ENCODE data around the gene PFKFB2.

DNA sequence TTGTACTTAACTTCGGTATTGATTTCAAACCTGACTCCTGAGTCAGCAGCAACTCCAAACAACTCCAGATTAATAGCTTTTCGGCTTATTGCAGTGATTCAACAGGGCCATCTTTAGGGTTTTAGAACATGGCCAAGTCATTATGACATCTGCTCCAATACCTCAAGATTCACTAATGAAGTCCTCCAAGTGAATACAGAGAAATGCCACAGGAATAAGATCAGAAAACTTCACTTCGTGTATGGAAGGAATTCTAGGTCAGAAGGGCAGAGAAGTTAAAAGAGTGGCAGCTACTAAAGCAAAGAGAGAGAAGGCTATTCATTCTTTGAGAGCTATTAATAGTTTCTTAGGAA is 12.9 kb upstream of the PFKFB2 start:
- TF ChIP-seq, protein P1, sequence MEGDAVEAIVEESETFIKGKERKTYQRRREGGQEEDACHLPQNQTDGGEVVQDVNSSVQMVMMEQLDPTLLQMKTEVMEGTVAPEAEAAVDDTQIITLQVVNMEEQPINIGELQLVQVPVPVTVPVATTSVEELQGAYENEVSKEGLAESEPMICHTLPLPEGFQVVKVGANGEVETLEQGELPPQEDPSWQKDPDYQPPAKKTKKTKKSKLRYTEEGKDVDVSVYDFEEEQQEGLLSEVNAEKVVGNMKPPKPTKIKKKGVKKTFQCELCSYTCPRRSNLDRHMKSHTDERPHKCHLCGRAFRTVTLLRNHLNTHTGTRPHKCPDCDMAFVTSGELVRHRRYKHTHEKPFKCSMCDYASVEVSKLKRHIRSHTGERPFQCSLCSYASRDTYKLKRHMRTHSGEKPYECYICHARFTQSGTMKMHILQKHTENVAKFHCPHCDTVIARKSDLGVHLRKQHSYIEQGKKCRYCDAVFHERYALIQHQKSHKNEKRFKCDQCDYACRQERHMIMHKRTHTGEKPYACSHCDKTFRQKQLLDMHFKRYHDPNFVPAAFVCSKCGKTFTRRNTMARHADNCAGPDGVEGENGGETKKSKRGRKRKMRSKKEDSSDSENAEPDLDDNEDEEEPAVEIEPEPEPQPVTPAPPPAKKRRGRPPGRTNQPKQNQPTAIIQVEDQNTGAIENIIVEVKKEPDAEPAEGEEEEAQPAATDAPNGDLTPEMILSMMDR (IDR thresholded peaks at IDR 0.05; ENCODE audit: insufficient read depth, low read length), result no peak
- TF ChIP-seq, protein P2, sequence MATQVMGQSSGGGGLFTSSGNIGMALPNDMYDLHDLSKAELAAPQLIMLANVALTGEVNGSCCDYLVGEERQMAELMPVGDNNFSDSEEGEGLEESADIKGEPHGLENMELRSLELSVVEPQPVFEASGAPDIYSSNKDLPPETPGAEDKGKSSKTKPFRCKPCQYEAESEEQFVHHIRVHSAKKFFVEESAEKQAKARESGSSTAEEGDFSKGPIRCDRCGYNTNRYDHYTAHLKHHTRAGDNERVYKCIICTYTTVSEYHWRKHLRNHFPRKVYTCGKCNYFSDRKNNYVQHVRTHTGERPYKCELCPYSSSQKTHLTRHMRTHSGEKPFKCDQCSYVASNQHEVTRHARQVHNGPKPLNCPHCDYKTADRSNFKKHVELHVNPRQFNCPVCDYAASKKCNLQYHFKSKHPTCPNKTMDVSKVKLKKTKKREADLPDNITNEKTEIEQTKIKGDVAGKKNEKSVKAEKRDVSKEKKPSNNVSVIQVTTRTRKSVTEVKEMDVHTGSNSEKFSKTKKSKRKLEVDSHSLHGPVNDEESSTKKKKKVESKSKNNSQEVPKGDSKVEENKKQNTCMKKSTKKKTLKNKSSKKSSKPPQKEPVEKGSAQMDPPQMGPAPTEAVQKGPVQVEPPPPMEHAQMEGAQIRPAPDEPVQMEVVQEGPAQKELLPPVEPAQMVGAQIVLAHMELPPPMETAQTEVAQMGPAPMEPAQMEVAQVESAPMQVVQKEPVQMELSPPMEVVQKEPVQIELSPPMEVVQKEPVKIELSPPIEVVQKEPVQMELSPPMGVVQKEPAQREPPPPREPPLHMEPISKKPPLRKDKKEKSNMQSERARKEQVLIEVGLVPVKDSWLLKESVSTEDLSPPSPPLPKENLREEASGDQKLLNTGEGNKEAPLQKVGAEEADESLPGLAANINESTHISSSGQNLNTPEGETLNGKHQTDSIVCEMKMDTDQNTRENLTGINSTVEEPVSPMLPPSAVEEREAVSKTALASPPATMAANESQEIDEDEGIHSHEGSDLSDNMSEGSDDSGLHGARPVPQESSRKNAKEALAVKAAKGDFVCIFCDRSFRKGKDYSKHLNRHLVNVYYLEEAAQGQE (IDR thresholded peaks at IDR 0.05; ENCODE audit: insufficient replicate concordance, low read depth), result no peak
- TF ChIP-seq GABPA (IDR thresholded peaks at IDR 0.05; ENCODE audit: low read depth) (no peak), POLR2AphosphoS5 (IDR thresholded peaks at IDR 0.05; ENCODE audit: low read depth) (no peak)

Data from HL-60 (cell line).